IPS-18a (cell line): Measurements from ENCODE around the gene PTPRN2.

Source experiments
- H3K27ac ChIP-seq: one replicate; pipeline ENCODE4 v1.5.1; 2013; ENCODE audit warnings: low read length
- H3K27me3 ChIP-seq: one replicate; pipeline ENCODE4 v1.6.1; 2013; ENCODE audit warnings: mild to moderate bottlenecking, low read length; ENCODE audit not compliant: control insufficient read depth, insufficient read depth
- H3K36me3 ChIP-seq: one replicate; pipeline ENCODE4 v1.6.1; 2013; ENCODE audit warnings: low read depth, low read length; ENCODE audit not compliant: control insufficient read depth
- H3K4me1 ChIP-seq: one replicate; pipeline ENCODE4 v1.6.1; 2013; ENCODE audit warnings: low read depth, low read length; ENCODE audit not compliant: control insufficient read depth
- H3K4me3 ChIP-seq: one replicate; pipeline ENCODE4 v1.5.1; 2013; ENCODE audit warnings: low read length
- H3K9ac ChIP-seq: one replicate; pipeline ENCODE4 v1.6.1; 2013; ENCODE audit warnings: mild to moderate bottlenecking, low read length, moderate library complexity
- H3K9me3 ChIP-seq: one replicate; pipeline ENCODE4 v1.6.1; 2013; ENCODE audit warnings: low read depth, low read length; ENCODE audit not compliant: control insufficient read depth

Gene PTPRN2

DNA sequence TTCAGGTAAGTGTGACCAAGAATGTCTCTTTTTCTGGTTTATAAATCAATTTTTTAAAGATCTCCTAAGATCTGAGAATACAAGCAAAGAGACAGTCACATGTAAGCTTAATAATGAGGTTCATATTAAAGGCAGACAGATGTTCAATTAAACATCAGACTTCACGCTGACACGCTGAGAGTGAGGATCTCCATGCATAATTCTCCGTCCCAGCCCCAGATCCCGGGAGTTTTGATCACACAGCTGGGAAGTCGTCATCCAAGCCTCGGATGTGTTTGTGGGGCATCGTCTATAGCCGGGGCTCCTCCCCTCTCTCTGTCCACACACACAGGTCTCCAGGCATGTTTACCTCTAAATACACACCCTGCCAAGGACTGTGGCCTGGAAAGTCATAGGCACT, 223.2 kb downstream of the PTPRN2 start:
- no peaks in the 10 kb centered on the region for H3K4me1 ChIP-seq
- no peak overlapping the region for H3K4me3 ChIP-seq
- no peak overlapping the region for H3K9ac ChIP-seq
- H3K27me3 ChIP-seq: no peaks in the 10 kb centered on the region
- no peaks in the 10 kb centered on the region for H3K9me3 ChIP-seq
- H3K27ac ChIP-seq: no peak overlapping the region
- H3K36me3 ChIP-seq: no peaks in the 10 kb centered on the region

DNA sequence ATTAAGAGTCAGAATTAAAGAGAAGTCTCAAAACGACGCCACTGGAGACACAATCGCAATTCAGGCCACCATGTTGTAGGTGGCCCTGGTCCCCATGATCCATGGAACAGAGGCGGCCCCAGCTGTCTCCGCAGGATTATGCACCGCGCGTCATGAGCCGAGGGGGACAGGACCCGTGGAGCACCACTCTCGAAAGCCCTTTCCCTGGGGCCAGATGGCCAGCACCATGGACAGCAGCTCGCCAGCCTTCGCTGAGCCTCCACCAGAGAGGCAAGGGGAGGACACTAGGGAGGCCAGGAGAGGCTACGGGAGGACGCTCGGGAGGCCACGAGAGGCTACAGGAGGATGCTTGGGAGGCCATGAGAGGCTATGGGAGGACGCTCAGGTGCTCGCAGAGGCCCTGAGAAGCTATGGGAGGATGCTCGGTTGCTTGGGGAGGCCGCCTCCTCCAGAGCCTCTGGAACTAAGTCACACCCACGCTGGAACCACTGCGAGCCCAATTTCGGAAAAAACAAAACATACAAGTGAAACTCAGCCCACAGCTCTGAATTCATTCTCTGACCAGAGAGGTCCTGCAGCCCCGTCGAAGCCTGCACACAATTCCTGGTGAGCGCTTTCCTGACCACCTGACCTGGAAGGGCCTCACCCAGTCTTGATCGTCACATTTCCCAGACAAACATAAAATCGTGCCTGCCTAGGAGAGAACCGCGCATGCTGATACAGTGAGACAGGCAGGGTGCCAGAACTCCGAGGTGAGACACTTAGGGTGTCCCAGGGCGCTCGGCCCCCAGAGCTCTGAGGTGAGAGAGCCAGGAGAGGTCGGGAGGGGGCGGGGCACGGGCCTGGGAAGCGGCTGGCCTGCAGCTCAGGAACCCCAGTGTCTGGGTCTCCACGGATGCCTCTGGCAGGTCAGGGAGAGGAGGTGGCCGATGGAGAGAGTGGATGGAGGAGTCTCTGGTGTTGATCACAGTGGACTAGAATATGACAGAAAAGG, 224.4 kb downstream of the PTPRN2 start:
- Histone ChIP-seq H3K9ac (no peak overlapping the region), H3K4me3 (no peak overlapping the region), H3K36me3 (no peaks in the 10 kb centered on the region), H3K9me3 (no peaks in the 10 kb centered on the region), H3K4me1 (no peaks in the 10 kb centered on the region), H3K27me3 (no peaks in the 10 kb centered on the region), H3K27ac (no peak overlapping the region)

- Histone ChIP-seq H3K36me3 (no peaks in the 10 kb centered on the region), H3K27ac (no peak overlapping the region), H3K9me3 (no peaks in the 10 kb centered on the region), H3K27me3 (no peaks in the 10 kb centered on the region), H3K4me1 (no peaks in the 10 kb centered on the region), H3K4me3 (no peak overlapping the region), H3K9ac (no peak overlapping the region)
Observed at GRCh38 chr7:158362001-158362400, 225.6 kb downstream of the PTPRN2 start.

GRCh38 chr7:158361326-158361946, 226.2 kb downstream of the PTPRN2 start:
- no peak overlapping the region for H3K9ac ChIP-seq
- H3K27me3 ChIP-seq: no peaks in the 10 kb centered on the region
- H3K4me1 ChIP-seq: no peaks in the 10 kb centered on the region
- H3K9me3 ChIP-seq: no peaks in the 10 kb centered on the region
- H3K36me3 ChIP-seq: no peaks in the 10 kb centered on the region
- H3K27ac ChIP-seq: no peak overlapping the region
- H3K4me3 ChIP-seq: no peak overlapping the region

DNA sequence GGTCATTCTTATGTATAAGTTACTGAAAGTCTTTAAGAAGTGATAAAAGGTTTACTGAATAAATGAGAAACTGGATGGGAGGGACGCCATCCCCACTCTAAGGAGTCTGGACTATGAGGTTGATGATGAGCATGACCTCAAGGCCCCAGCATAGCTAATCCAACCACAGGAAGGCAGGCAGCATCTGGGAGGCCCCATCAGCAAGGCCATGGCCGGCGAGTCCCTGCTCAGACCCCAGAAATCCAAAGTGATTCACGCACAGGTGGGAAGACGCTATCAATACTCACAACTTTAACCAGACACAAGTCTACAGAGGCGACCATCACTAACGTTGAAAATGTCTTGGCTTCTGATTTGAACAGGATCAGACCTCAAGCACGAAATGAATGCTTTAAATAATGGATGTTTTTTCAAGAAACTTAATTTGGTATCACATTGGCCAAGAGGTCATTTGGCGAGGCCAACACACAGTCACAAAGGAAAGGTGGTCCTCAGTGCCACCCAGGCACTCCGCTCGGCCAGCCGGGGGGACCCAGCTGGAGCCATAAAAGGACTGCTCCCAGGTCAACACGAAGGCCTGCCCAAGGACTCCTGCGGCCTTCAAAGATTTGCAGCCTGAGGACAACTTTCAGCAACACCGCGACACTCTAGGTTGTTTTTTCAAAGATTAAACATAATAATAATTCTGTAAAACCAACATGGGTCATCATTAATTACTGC, 228.5 kb downstream of the PTPRN2 start:
- Histone ChIP-seq H3K9me3 (no peaks in the 10 kb centered on the region), H3K36me3 (no peaks in the 10 kb centered on the region), H3K4me3 (no peak overlapping the region), H3K4me1 (no peaks in the 10 kb centered on the region), H3K27ac (no peak overlapping the region), H3K9ac (no peak overlapping the region), H3K27me3 (no peaks in the 10 kb centered on the region)

GRCh38 chr7:158357898-158358821, 229.5 kb downstream of the PTPRN2 start:
- H3K9me3 ChIP-seq: no peaks in the 10 kb centered on the region
- no peak overlapping the region for H3K4me3 ChIP-seq
- H3K27me3 ChIP-seq: peaks cover 5% of the 10 kb centered on the region
- no peak overlapping the region for H3K27ac ChIP-seq
- no peaks in the 10 kb centered on the region for H3K4me1 ChIP-seq
- H3K36me3 ChIP-seq: no peaks in the 10 kb centered on the region
- H3K9ac ChIP-seq: no peak overlapping the region

DNA sequence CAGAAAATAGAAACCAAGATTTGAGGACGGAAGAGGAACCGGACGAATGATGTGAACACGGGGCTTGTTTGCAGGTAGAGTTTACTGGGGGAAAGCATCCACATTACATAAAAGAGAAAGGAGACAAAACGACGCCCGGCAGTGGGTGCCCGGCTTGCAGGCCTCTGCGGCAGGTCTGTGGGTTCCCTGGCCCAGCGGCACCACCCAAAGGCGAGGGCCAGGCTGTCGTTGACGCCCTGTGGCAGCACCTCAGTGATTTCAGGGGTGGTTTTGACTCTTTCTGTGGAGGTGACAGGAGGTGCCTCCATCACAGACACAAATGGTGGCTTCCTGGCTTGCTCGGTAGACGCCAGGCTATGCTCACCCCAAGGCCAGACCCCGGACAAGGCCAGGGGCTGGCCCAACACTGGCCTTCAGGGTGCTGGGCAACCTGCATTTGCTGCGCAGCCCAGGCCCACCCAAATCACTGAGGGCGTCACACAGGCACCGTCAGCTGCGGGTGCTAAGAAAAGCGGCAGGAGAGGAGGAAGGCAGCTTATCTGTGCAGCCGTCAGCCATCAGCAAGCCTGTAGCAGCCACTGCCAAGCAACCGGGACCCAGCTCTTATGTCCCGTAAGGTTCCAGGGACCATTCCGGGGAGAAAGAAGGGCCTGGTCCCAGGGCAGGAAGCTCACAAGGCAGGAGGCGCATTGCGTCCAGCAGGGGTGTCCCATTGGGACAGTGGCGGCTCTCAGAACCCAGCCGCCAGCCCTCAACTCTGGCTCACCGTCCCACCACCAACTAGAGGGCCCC, 230.3 kb downstream of the PTPRN2 start:
- H3K27ac ChIP-seq: no peak overlapping the region
- no peak overlapping the region for H3K4me3 ChIP-seq
- H3K36me3 ChIP-seq: no peaks in the 10 kb centered on the region
- H3K9ac ChIP-seq: no peak overlapping the region
- no peaks in the 10 kb centered on the region for H3K4me1 ChIP-seq
- H3K27me3 ChIP-seq: peaks cover 13% of the 10 kb centered on the region
- H3K9me3 ChIP-seq: no peaks in the 10 kb centered on the region

DNA sequence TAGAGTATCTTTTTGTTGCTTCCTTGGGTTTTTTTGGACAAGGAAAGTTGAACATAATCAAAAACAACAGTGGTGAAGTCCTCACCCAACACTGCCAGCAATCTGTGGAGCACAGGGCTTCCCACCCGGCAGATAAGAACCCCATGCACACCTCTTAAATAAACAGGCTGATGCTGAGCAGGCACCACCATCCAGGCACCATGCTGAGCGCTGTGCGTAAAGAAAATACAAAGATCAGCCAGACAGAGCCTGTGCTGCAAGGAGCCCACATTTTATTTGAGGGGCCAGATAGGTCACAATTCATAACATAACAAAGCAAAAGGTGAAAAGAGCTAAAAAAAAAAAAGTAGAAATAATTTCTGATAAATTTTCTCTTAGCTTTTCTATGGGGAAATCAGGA, 231.2 kb downstream of the PTPRN2 start:
- peaks cover 18% of the 10 kb centered on the region for H3K27me3 ChIP-seq

GRCh38 chr7:158355456-158356065, 232.1 kb downstream of the PTPRN2 start:
- peaks cover 27% of the 10 kb centered on the region for H3K27me3 ChIP-seq

More for the DNA sequence above, 231.2 kb downstream of the PTPRN2 start:
- no peak overlapping the region for H3K4me3 ChIP-seq
- H3K27ac ChIP-seq: no peak overlapping the region
- H3K9me3 ChIP-seq: no peaks in the 10 kb centered on the region
- H3K36me3 ChIP-seq: no peaks in the 10 kb centered on the region
- H3K4me1 ChIP-seq: no peaks in the 10 kb centered on the region
- H3K9ac ChIP-seq: no peak overlapping the region

GRCh38 chr7:158354861-158355260, 232.8 kb downstream of the PTPRN2 start:
- H3K9me3 ChIP-seq: no peaks in the 10 kb centered on the region

More at GRCh38 chr7:158355456-158356065, 232.1 kb downstream of the PTPRN2 start:
- H3K9me3 ChIP-seq: no peaks in the 10 kb centered on the region
- H3K27ac ChIP-seq: no peak overlapping the region
- H3K9ac ChIP-seq: no peak overlapping the region
- no peak overlapping the region for H3K4me3 ChIP-seq
- H3K36me3 ChIP-seq: no peaks in the 10 kb centered on the region
- peaks cover 4% of the 10 kb centered on the region for H3K4me1 ChIP-seq

More at GRCh38 chr7:158354861-158355260, 232.8 kb downstream of the PTPRN2 start:
- Histone ChIP-seq H3K4me1 (peaks cover 4% of the 10 kb centered on the region), H3K36me3 (no peaks in the 10 kb centered on the region), H3K9ac (no peak overlapping the region), H3K27me3 (peaks cover 34% of the 10 kb centered on the region), H3K4me3 (no peak overlapping the region), H3K27ac (no peak overlapping the region)
